Measurements from ENCODE around the gene S100A7A. TPM values are rescaled to one million over a fixed set of nuclear protein-coding genes. Genes with fewer than 3 reads are reported as not detected.
"Not testable (repeated sequence)": the region's sequence is repeated elsewhere in the genome, so short reads cannot be mapped to it uniquely, and the experiment has no call there.

The S100A7A gene
- total and polyA plus RNA-seq, 2 donors from 2014 or later: not detected

DNA sequence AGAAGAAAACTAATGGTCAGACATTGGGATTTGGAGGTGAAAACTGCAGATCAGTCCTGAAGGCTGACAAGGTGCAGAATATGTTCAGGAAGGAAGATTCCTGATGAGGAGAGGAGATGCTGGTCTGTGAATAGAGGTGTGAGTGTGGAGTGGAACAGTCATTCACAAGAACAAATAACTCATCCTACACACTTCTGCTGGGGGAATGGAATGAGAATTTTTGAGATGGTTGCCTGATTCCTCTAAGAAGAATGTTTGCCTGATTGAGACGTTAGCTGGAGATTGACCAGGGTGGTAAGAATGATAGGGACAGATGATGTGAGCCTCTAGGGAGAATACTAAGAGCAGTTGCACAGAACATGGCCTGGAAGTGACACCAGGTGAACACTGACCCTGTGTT, 40.1 kb downstream of the S100A7A start:
- no peak for TF ChIP-seq CTCF (IDR thresholded peaks at IDR 0.05; ENCODE audit: borderline replicate concordance, extremely low read depth, insufficient read depth)
- no peak for FAIRE-seq
- no peak overlapping the region for H3K9ac ChIP-seq (ENCODE audit: low read length in 3 of 3)
- no peak overlapping the region for H3K4me3 ChIP-seq (ENCODE audit: low read length in 3 of 3)
- intact Hi-C loops (cut with DNase I): no loop called here
- no peaks in the 10 kb centered on the region for H3K36me3 ChIP-seq (ENCODE audit: control insufficient read depth in 2 of 3, insufficient read depth in 3 of 3, low read length in 3 of 3)
- no peaks in the 10 kb centered on the region for H3K4me1 ChIP-seq (ENCODE audit: control insufficient read depth in 2 of 3, insufficient read depth in 2 of 3, low read depth in 1 of 3, low read length in 3 of 3)
- H3K27me3 ChIP-seq (ENCODE audit: control insufficient read depth, insufficient read depth, low read length): no peaks in the 10 kb centered on the region
- H3K9me3 ChIP-seq (ENCODE audit: control insufficient read depth in 2 of 3, insufficient read depth in 1 of 3, low read length in 3 of 3): no peaks in the 10 kb centered on the region
- H3K27ac ChIP-seq (ENCODE audit: low read depth in 2 of 2, low read length in 2 of 2): no peak overlapping the region
- DNase-seq: no peak

GRCh38 chr1:153459655-153460054, 43.3 kb downstream of the S100A7A start:
- FAIRE-seq: no peak
- DNase-seq: no peak
- H3K27me3 ChIP-seq (ENCODE audit: control insufficient read depth, insufficient read depth, low read length): no peaks in the 10 kb centered on the region
- H3K4me3 ChIP-seq (ENCODE audit: low read length in 3 of 3): no peak overlapping the region
- no peak for TF ChIP-seq CTCF (IDR thresholded peaks at IDR 0.05; ENCODE audit: borderline replicate concordance, extremely low read depth, insufficient read depth)
- no peaks in the 10 kb centered on the region for H3K9me3 ChIP-seq (ENCODE audit: control insufficient read depth in 2 of 3, insufficient read depth in 1 of 3, low read length in 3 of 3)
- H3K4me1 ChIP-seq (ENCODE audit: control insufficient read depth in 2 of 3, insufficient read depth in 2 of 3, low read depth in 1 of 3, low read length in 3 of 3): no peaks in the 10 kb centered on the region
- intact Hi-C loops (cut with DNase I): no loop called here
- no peak overlapping the region for H3K27ac ChIP-seq (ENCODE audit: low read depth in 2 of 2, low read length in 2 of 2)
- H3K36me3 ChIP-seq (ENCODE audit: control insufficient read depth in 2 of 3, insufficient read depth in 3 of 3, low read length in 3 of 3): no peaks in the 10 kb centered on the region
- H3K9ac ChIP-seq (ENCODE audit: low read length in 3 of 3): no peak overlapping the region

- H3K4me1 ChIP-seq (ENCODE audit: control insufficient read depth in 2 of 3, insufficient read depth in 2 of 3, low read depth in 1 of 3, low read length in 3 of 3): no peaks in the 10 kb centered on the region
- H3K27me3 ChIP-seq (ENCODE audit: control insufficient read depth, insufficient read depth, low read length): no peaks in the 10 kb centered on the region
- DNase-seq: no peak
- no peak within 1 kb of the TSS for H3K9ac ChIP-seq (ENCODE audit: low read length in 3 of 3)
- no peaks in the 10 kb centered on the region for H3K36me3 ChIP-seq (ENCODE audit: control insufficient read depth in 2 of 3, insufficient read depth in 3 of 3, low read length in 3 of 3)
- H3K27ac ChIP-seq (ENCODE audit: low read depth in 2 of 2, low read length in 2 of 2): no peak within 1 kb of the TSS
- no peaks in the 10 kb centered on the region for H3K9me3 ChIP-seq (ENCODE audit: control insufficient read depth in 2 of 3, insufficient read depth in 1 of 3, low read length in 3 of 3)
- intact Hi-C loops (cut with DNase I): no loop called here
- FAIRE-seq: no peak
- TF ChIP-seq CTCF (IDR thresholded peaks at IDR 0.05; ENCODE audit: borderline replicate concordance, extremely low read depth, insufficient read depth): no peak
- no peak within 1 kb of the TSS for H3K4me3 ChIP-seq (ENCODE audit: low read length in 3 of 3)
These were observed 44.2 kb downstream of the S100A7A start, which contains the start of gene S100A7 for GRCh38 chr1:153460551-153460950. Gene S100A7 (minus strand): TSS chr1:153460651. CDS start chr1:153459013, 1,638 bp downstream.

DNA sequence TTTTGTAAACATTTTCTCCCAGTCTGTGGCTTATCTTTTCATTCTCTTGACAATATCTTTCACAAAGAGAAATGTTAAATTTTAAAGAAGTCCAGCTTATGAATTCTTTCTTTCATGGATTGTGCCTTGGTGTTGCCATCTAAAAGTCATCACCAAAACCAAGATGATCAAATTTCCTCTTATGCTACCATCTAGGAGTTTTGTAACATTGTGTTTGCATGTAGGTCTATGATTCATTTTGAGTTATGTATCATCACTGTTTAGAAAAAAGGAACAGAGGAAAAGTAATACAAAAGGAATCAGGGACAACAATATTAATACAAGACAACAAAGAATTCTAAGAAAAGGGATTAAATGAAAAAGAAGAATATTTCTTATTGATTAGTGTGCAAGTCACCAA, 46.4 kb downstream of the S100A7A start:
- FAIRE-seq; H3K9me3 ChIP-seq (ENCODE audit: control insufficient read depth in 2 of 3, insufficient read depth in 1 of 3, low read length in 3 of 3): not testable (repeated sequence)

More for the DNA sequence above, 46.4 kb downstream of the S100A7A start:
- H3K9ac ChIP-seq (ENCODE audit: low read length in 3 of 3); H3K36me3 ChIP-seq (ENCODE audit: control insufficient read depth in 2 of 3, insufficient read depth in 3 of 3, low read length in 3 of 3); DNase-seq; H3K27ac ChIP-seq (ENCODE audit: low read depth in 2 of 2, low read length in 2 of 2); H3K4me3 ChIP-seq (ENCODE audit: low read length in 3 of 3); intact Hi-C loops (cut with DNase I); H3K4me1 ChIP-seq (ENCODE audit: control insufficient read depth in 2 of 3, insufficient read depth in 2 of 3, low read depth in 1 of 3, low read length in 3 of 3); H3K27me3 ChIP-seq (ENCODE audit: control insufficient read depth, insufficient read depth, low read length): not testable (repeated sequence)
